Activated CD4-positive, alpha-beta T cell treated with anti-CD3 and anti-CD28 coated beads, Interleukin-2, amount 10 ng/mL, durations not matched to agents 24 days and 14 days (primary cell): ENCODE results near the gene ARHGAP4. TPM values are rescaled to one million over a fixed set of nuclear protein-coding genes. Genes with fewer than 3 reads are reported as not detected.

ENCODE experiments used
- DNase-seq: peaks from one replicate; pipeline ENCODE4 v3.0.0; 2022
- H3K27ac Mint-ChIP-seq: one replicate; pipeline ENCODE4 v1.8.0; 2022; ENCODE audit warnings: mild to moderate bottlenecking, mixed read lengths
- H3K27me3 Mint-ChIP-seq: one replicate; pipeline ENCODE4 v1.8.0; 2022; ENCODE audit warnings: mixed read lengths
- H3K36me3 Mint-ChIP-seq: one replicate; pipeline ENCODE4 v1.8.0; 2022; ENCODE audit warnings: low read depth, mild to moderate bottlenecking, mixed read lengths
- H3K4me1 Mint-ChIP-seq: one replicate; pipeline ENCODE4 v1.8.0; 2021; ENCODE audit warnings: mixed read lengths
- H3K4me3 Mint-ChIP-seq: one replicate; pipeline ENCODE4 v1.8.0; 2022; ENCODE audit warnings: mild to moderate bottlenecking, moderate library complexity, mixed read lengths
- H3K9me3 Mint-ChIP-seq: one replicate; pipeline ENCODE4 v1.8.0; 2021; ENCODE audit warnings: mixed read lengths
- intact Hi-C: fragments of 100-400 bp; cut with micrococcal nuclease; formaldehyde crosslinking; loops from one replicate; pipeline ENCODE4 v1.15.1; 2023
- total RNA-seq: library from RNA; stranded (reverse); gene quantifications from 2 replicates; pipeline ENCODE4 v1.2.3, GENCODE V29; 2022

The ARHGAP4 gene
- total RNA-seq, 1 donor from 2014 or later: 137 TPM

- DNase-seq: no peak
- Mint-ChIP-seq H3K9me3 (no peaks in the 10 kb centered on the region), H3K27me3 (no peaks in the 10 kb centered on the region), H3K4me1 (peaks cover 21% of the 10 kb centered on the region), H3K36me3 (peaks cover 19% of the 10 kb centered on the region), H3K4me3 (no peak overlapping the region), H3K27ac (no peak overlapping the region)
- intact Hi-C loops: no loop called here
These were observed 5.7 kb upstream of the ARHGAP4 start for GRCh38 chrX:153931748-153932147.

GRCh38 chrX:153931151-153931550 is 5.1 kb upstream of the ARHGAP4 start:
- Mint-ChIP-seq H3K4me1 (peaks cover 20% of the 10 kb centered on the region), H3K9me3 (no peaks in the 10 kb centered on the region), H3K27ac (peak overlapping the region; percentile 78), H3K36me3 (peaks cover 19% of the 10 kb centered on the region), H3K4me3 (no peak overlapping the region), H3K27me3 (no peaks in the 10 kb centered on the region)
- no peak for DNase-seq
- intact Hi-C loops: no loop called here

- Mint-ChIP-seq H3K27me3 (no peaks in the 10 kb centered on the region), H3K9me3 (no peaks in the 10 kb centered on the region), H3K27ac (no peak overlapping the region), H3K36me3 (peaks cover 21% of the 10 kb centered on the region), H3K4me3 (no peak overlapping the region), H3K4me1 (peaks cover 18% of the 10 kb centered on the region)
- DNase-seq: no peak
- intact Hi-C loops: no loop called here
These were observed 4.2 kb upstream of the ARHGAP4 start for GRCh38 chrX:153930011-153930910.

- peak overlapping the region; percentile 91 for H3K4me3 Mint-ChIP-seq
- H3K9me3 Mint-ChIP-seq: no peaks in the 10 kb centered on the region
- H3K4me1 Mint-ChIP-seq: peaks cover 18% of the 10 kb centered on the region
- intact Hi-C loops: loop anchor here (5.0 to 10.0 kb wide), 3 partner anchors 55 to 975 kb away; partner anchors contain the start of genes ABCD1 and BCAP31
- DNase-seq: no peak
- H3K27ac Mint-ChIP-seq: no peak overlapping the region
- no peaks in the 10 kb centered on the region for H3K27me3 Mint-ChIP-seq
- peaks cover 21% of the 10 kb centered on the region for H3K36me3 Mint-ChIP-seq
These were observed 3.5 kb upstream of the ARHGAP4 start for GRCh38 chrX:153929576-153929975.

- Mint-ChIP-seq H3K9me3 (no peaks in the 10 kb centered on the region), H3K27ac (peak overlapping the region; percentile 52), H3K4me3 (peak overlapping the region; percentile 91), H3K27me3 (no peaks in the 10 kb centered on the region), H3K4me1 (peaks cover 20% of the 10 kb centered on the region), H3K36me3 (peaks cover 21% of the 10 kb centered on the region)
- no peak for DNase-seq
- intact Hi-C loops: loop anchor here (1.0 to 10.0 kb wide), 4 partner anchors 43 to 974 kb away; partner anchors contain the start of genes ABCD1, BCAP31 and TMEM187
These were observed 2.8 kb upstream of the ARHGAP4 start for GRCh38 chrX:153928846-153929245.

- intact Hi-C loops: loop anchor here (1.0 to 10.0 kb wide), 6 partner anchors 19 to 973 kb away; partner anchors contain the start of genes ABCD1, BCAP31, IDH3G and SSR4
These were observed 2.1 kb upstream of the ARHGAP4 start for GRCh38 chrX:153927922-153928760.

GRCh38 chrX:153927672-153927921 is 1.5 kb upstream of the ARHGAP4 start:
- peak overlapping the region; percentile 98 for H3K27ac Mint-ChIP-seq
- intact Hi-C loops: loop anchor here (2.0 to 10.0 kb wide), 5 partner anchors 19 to 973 kb away; partner anchors contain the start of genes ABCD1, BCAP31, IDH3G and SSR4
- peaks cover 22% of the 10 kb centered on the region for H3K36me3 Mint-ChIP-seq
- H3K4me3 Mint-ChIP-seq: peak overlapping the region; percentile 91
- peaks cover 23% of the 10 kb centered on the region for H3K4me1 Mint-ChIP-seq
- no peak for DNase-seq
- no peaks in the 10 kb centered on the region for H3K27me3 Mint-ChIP-seq
- no peaks in the 10 kb centered on the region for H3K9me3 Mint-ChIP-seq

More at GRCh38 chrX:153927922-153928760, 2.1 kb upstream of the ARHGAP4 start:
- H3K27me3 Mint-ChIP-seq: no peaks in the 10 kb centered on the region
- no peaks in the 10 kb centered on the region for H3K9me3 Mint-ChIP-seq
- peaks cover 22% of the 10 kb centered on the region for H3K36me3 Mint-ChIP-seq
- peaks cover 21% of the 10 kb centered on the region for H3K4me1 Mint-ChIP-seq
- H3K4me3 Mint-ChIP-seq: peak overlapping the region; percentile 91
- peak overlapping the region; percentile 98 for H3K27ac Mint-ChIP-seq
- DNase-seq: peak; percentile 97

- Mint-ChIP-seq H3K9me3 (no peaks in the 10 kb centered on the region), H3K36me3 (peaks cover 20% of the 10 kb centered on the region), H3K4me1 (peaks cover 28% of the 10 kb centered on the region), H3K27ac (peak overlapping the region; percentile 98), H3K27me3 (no peaks in the 10 kb centered on the region), H3K4me3 (peak overlapping the region; percentile 91)
- peak; percentile 92 for DNase-seq
- intact Hi-C loops: loop anchor here (2.0 to 10.0 kb wide), 5 partner anchors 20 to 972 kb away; partner anchors contain the start of genes ABCD1, BCAP31, IDH3G and SSR4
These were observed 1.0 kb upstream of the ARHGAP4 start for GRCh38 chrX:153926858-153927671.

- Mint-ChIP-seq H3K36me3 (peaks cover 16% of the 10 kb centered on the region), H3K27me3 (no peaks in the 10 kb centered on the region), H3K4me1 (peaks cover 30% of the 10 kb centered on the region), H3K9me3 (no peaks in the 10 kb centered on the region), H3K27ac (peak overlapping the region; percentile 98), H3K4me3 (peak overlapping the region; percentile 91)
- intact Hi-C loops: loop anchor here (2.0 to 10.0 kb wide), 5 partner anchors 20 to 972 kb away; partner anchors contain the start of genes ABCD1, BCAP31, IDH3G and SSR4
- no peak for DNase-seq
These were observed 441 bp upstream of the ARHGAP4 start for GRCh38 chrX:153926552-153926857.

- no peaks in the 10 kb centered on the region for H3K27me3 Mint-ChIP-seq
- no peaks in the 10 kb centered on the region for H3K9me3 Mint-ChIP-seq
- DNase-seq: no peak
- intact Hi-C loops: loop anchor here (5.0 to 10.0 kb wide), 3 partner anchors 51 to 971 kb away; partner anchors contain the start of genes ABCD1 and BCAP31
- peak overlapping the region; percentile 97 for H3K4me3 Mint-ChIP-seq
- H3K4me1 Mint-ChIP-seq: peaks cover 28% of the 10 kb centered on the region
- peaks cover 11% of the 10 kb centered on the region for H3K36me3 Mint-ChIP-seq
- H3K27ac Mint-ChIP-seq: peak overlapping the region; percentile 97
These were observed 701 bp downstream of the ARHGAP4 start for GRCh38 chrX:153925387-153925738.

- Mint-ChIP-seq H3K4me1 (peaks cover 31% of the 10 kb centered on the region), H3K36me3 (peaks cover 18% of the 10 kb centered on the region), H3K27ac (peak overlapping the region; percentile 97), H3K9me3 (no peaks in the 10 kb centered on the region), H3K27me3 (no peaks in the 10 kb centered on the region), H3K4me3 (peak overlapping the region; percentile 97)
- intact Hi-C loops: loop anchor here (1.0 to 10.0 kb wide), 3 partner anchors 50 to 970 kb away; partner anchors contain the start of gene PLXNB3
- DNase-seq: peak; percentile 74
These were observed 1.8 kb downstream of the ARHGAP4 start for GRCh38 chrX:153924149-153924861.

GRCh38 chrX:153922932-153923857 is 2.9 kb downstream of the ARHGAP4 start:
- peaks cover 14% of the 10 kb centered on the region for H3K36me3 Mint-ChIP-seq
- H3K27me3 Mint-ChIP-seq: no peaks in the 10 kb centered on the region
- H3K4me1 Mint-ChIP-seq: peaks cover 25% of the 10 kb centered on the region
- peak overlapping the region; percentile 97 for H3K4me3 Mint-ChIP-seq
- peak overlapping the region; percentile 51 for H3K27ac Mint-ChIP-seq
- H3K9me3 Mint-ChIP-seq: no peaks in the 10 kb centered on the region
- peak; percentile 60 for DNase-seq
- intact Hi-C loops: loop anchor here (10.0 kb wide), 2 partner anchors 48 to 968 kb away; no protein-coding TSS in a partner anchor
